Activated CD8-positive, alpha-beta T cell treated with anti-CD3 and anti-CD28 coated beads, Interleukin-2, amount 10 ng/mL, durations not matched to agents 7 days and 5 days (primary cell): ENCODE data around the gene NPTX1. TPM values are rescaled to one million over a fixed set of nuclear protein-coding genes. Genes with fewer than 3 reads are reported as not detected.

Experiments used
- ATAC-seq: fragments of 150-1000 bp; cut with Tn5 transposase; one replicate; pipeline ENCODE4 v1.10.0; 2021; ENCODE audit warnings: moderate library complexity
- CTCF ChIA-PET: fragments of 350-600 bp; sonication (Branson Sonifier 250); formaldehyde crosslinking; loops from one replicate; lab custom pipeline; 2021; ENCODE audit warnings: antibody characterized with exemption; lab: Charles Lee
- POLR2A ChIA-PET: fragments of 350-600 bp; sonication (Branson Sonifier 250); formaldehyde crosslinking; loops from one replicate; lab custom pipeline; 2021; ENCODE audit warnings: antibody characterized with exemption; lab: Charles Lee
- DNase-seq: peaks from one replicate; pipeline ENCODE4 v3.0.0-alpha.2; 2020
- H3K27ac Mint-ChIP-seq: one replicate; pipeline ENCODE4 v1.8.0; 2021; ENCODE audit warnings: mild to moderate bottlenecking, mixed read lengths
- H3K27me3 Mint-ChIP-seq: one replicate; pipeline ENCODE4 v1.8.0; 2021; ENCODE audit warnings: low read depth, mixed read lengths
- H3K36me3 Mint-ChIP-seq: one replicate; pipeline ENCODE4 v1.8.0; 2021; ENCODE audit warnings: low read depth, mixed read lengths
- H3K4me1 Mint-ChIP-seq: one replicate; pipeline ENCODE4 v1.8.0; 2021; ENCODE audit warnings: low read depth, mixed read lengths
- H3K4me3 Mint-ChIP-seq: one replicate; pipeline ENCODE4 v1.8.0; 2021; ENCODE audit warnings: mild to moderate bottlenecking, mixed read lengths
- H3K9me3 Mint-ChIP-seq: one replicate; pipeline ENCODE4 v1.8.0; 2022; ENCODE audit warnings: mixed read lengths; ENCODE audit not compliant: insufficient read depth
- total RNA-seq, 2 experiments: library from RNA; stranded (reverse); gene quantifications; one replicate each; pipeline ENCODE4 v1.2.3, GENCODE V29; 2021

Gene NPTX1
- total RNA-seq, 2 experiments from 2014 or later = 16.7 to 18.9 TPM

DNA sequence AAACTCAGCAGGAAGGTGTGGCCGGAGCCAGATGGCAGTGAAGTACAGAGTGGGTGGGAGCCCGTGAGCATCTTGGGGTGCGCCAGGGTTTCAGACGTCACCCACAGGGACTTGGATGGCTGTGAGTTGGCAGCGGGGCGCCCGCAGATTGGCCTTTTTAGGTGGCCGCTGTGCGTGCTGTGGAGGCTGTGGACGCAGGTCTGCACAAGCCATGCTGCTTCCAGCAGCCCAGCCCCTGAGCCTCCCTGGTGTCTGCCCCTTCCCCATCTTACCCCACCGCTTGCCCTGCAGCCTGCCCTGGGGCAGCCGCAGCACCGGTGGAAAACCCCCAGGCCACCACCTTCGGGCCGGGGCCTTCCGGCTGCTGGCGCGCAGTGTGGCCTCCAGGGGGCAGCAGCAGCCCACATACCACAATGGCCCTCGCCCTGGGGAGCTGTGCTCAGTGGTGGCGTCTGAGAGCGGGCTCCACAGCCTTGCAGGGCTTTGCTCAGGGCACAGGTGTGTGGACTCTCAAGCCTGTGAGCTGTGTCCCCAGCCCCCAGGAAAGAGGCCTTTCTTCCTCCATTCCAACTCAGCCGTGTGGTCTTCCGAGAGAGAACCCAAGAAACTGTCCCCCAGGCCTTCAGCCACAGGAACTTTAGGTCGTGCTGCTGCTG is 49.6 kb downstream of the NPTX1 start:
- no peaks in the 10 kb centered on the region for H3K36me3 Mint-ChIP-seq
- no peaks in the 10 kb centered on the region for H3K9me3 Mint-ChIP-seq
- CTCF ChIA-PET = interaction anchor here (0.6 to 2.6 kb wide), 35 partner anchors 10 to 593 kb away, joined by 3 to 18 read pairs (median 4); partner anchors contain the start of genes GAA and RPTOR

DNA sequence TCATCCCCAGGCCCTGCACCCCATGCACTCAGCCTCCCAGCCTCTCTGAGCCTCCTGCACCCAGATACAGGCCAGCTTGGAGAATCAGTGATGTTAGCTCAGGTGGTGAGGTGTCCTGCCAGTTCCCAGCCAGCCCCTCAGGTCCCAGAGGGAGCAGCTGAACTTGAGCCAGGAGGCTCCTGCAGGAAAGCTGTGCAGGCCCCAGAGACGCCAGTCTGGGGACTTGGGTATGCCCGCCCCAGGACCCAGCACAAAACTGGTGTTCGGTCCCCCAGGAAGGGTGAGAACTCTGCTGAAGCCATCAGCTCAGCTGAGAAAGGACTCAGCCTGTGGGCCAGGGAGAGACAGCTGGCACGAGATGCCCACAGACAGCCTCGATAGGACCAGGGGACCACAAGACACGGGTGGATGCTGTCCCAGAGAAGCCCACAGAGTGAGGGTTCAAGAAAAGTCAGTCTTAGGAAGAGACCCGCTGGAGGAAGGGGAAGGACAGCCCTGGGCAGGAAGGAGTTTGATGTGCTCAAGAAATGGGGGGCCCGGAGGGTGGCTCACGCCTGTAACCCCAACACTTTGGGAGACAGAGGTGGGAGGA is 50.5 kb downstream of the NPTX1 start:
- Mint-ChIP-seq H3K9me3 (no peaks in the 10 kb centered on the region), H3K4me3 (no peak overlapping the region), H3K4me1 (peaks cover 27% of the 10 kb centered on the region), H3K27me3 (no peaks in the 10 kb centered on the region), H3K27ac (no peak overlapping the region), H3K36me3 (no peaks in the 10 kb centered on the region)
- DNase-seq (no peak), ATAC-seq (no peak)
- ChIA-PET CTCF (interaction anchor here (1.1 to 2.6 kb wide), 4 partner anchors 150 to 563 kb away, joined by 3 to 7 read pairs (median 6); no protein-coding TSS in a partner anchor), POLR2A (interaction anchor here (0.6 kb wide), 1 partner anchor 599 kb away, joined by 4 read pairs; no protein-coding TSS in a partner anchor)

More for the DNA sequence above, 49.6 kb downstream of the NPTX1 start:
- DNase-seq (peak; percentile 89), ATAC-seq (peak; percentile 98)
- POLR2A ChIA-PET = interaction anchor here (0.6 to 1.0 kb wide), 2 partner anchors 118 to 304 kb away, joined by 3 to 4 read pairs; partner anchors contain the start of gene RPTOR
- no peak overlapping the region for H3K27ac Mint-ChIP-seq
- H3K27me3 Mint-ChIP-seq = no peaks in the 10 kb centered on the region
- H3K4me3 Mint-ChIP-seq = no peak overlapping the region
- peaks cover 27% of the 10 kb centered on the region for H3K4me1 Mint-ChIP-seq

DNA sequence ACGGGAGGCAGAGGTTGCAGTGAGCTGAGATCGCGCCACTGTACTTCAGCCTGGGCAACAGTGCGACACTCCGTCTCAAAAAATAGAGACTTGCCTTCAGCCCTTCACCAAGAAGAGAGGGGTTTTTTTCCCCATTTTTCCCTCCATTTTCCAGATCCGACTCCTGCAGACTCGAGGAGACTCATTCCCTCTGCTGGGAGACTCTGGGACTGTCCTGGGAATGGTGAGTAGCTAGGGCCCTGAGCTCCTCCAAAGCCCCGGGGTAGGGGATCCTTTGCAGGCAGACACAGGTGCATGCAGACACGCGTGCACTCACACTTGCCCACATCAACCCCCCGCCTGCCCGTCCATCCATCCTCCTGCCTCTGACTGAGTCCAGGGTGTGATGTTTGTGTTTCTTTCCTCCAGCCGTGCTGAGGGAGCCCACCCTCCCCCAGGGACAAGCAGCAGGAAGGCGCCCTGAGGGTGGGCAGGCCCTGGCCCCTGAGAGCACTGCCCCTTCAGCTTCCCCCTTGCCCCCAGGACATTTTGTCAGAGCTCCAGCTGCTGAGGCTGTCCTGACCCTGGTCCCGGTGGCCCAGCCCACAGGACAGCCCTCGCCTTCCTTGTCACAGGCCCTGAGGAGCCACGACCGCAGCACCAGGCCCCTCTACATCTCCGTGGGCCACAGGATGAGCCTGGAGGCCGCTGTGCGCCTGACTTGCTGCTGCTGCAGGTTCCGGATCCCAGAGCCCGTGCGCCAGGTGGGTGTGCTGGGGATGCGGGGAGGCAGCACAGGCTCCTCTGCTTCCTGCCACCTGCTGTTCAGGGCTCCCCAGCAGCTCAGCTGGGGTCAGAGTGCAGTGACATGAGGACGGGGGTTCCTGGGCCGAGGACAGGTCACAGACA is 51.3 kb downstream of the NPTX1 start:
- no peak for ATAC-seq
- ChIA-PET POLR2A (interaction anchor here (0.6 kb wide), 1 partner anchor 163 kb away, joined by 3 read pairs; no protein-coding TSS in a partner anchor), CTCF (interaction anchor here (0.8 to 2.6 kb wide), 6 partner anchors 10 to 564 kb away, joined by 3 to 7 read pairs (median 4); partner anchors contain the start of gene ENDOV)
- Mint-ChIP-seq H3K4me3 (no peak overlapping the region), H3K27ac (no peak overlapping the region), H3K9me3 (no peaks in the 10 kb centered on the region), H3K4me1 (peaks cover 27% of the 10 kb centered on the region), H3K27me3 (no peaks in the 10 kb centered on the region), H3K36me3 (no peaks in the 10 kb centered on the region)
- DNase-seq = no peak

DNA sequence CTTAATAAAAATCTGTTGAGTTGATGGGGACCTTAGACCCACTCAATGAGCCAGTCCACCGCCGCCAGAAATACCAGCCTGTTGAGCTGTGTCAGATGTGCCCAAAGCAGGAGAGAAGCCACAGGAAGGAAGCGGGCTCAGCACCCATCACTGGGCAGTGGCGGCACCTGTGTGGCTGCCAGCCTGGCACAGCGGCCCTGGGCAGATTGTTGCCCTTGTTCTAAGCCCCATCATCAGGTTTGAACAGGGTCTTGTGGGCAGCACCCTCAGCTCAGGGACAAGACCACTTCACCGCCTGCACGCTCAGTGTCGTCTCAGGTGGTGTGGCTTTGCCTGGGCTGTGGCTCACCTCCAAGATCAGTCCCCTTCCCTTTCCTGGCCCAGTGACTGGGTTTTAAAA is 52.1 kb downstream of the NPTX1 start:
- Mint-ChIP-seq H3K9me3 (no peaks in the 10 kb centered on the region), H3K4me1 (peaks cover 27% of the 10 kb centered on the region), H3K27ac (peak overlapping the region; percentile 30), H3K36me3 (peaks cover 2% of the 10 kb centered on the region), H3K27me3 (no peaks in the 10 kb centered on the region), H3K4me3 (no peak overlapping the region)
- ATAC-seq (no peak), DNase-seq (no peak)
- POLR2A ChIA-PET = interaction anchor here (0.6 to 1.7 kb wide), 2 partner anchors 30 to 162 kb away, joined by 3 to 7 read pairs; no protein-coding TSS in a partner anchor
- CTCF ChIA-PET = interaction anchor here (0.8 to 2.6 kb wide), 4 partner anchors 9 to 558 kb away, joined by 3 to 7 read pairs (median 6); partner anchors contain the start of gene ENDOV

DNA sequence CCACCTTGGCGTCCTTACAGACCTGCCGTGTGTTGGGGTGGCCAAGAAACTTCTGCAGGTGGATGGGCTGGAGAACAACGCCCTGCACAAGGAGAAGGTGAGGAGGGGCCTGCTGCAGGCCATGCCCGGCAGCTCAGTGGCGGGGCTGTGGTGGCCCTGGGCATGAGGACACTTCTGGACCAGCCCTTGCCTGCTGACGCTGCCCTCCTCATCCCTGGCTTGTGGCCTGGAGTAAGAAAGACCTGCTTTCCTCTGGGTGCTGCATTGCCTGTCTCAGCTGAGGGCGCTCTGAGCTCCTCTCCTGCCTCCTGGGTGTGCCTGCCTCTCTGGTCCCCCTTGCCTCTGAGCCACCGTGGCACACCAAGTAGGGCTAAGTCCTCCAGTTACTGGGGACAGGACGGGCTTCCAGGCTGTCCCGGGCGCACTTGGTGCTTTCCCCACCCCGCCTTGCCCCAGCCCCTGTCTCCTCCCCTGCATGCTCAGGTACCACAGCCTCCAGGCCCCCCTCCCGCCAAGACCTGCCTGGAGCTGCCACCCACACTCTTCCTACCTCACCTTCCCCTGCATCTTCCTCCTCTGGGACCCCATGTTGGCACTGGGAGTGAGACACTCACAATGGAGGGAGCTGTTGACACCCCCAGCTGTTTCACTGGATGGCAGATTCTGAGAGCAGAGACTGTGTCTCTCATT is 52.7 kb downstream of the NPTX1 start:
- H3K4me3 Mint-ChIP-seq = no peak overlapping the region
- DNase-seq = no peak
- H3K4me1 Mint-ChIP-seq = peaks cover 27% of the 10 kb centered on the region
- H3K27ac Mint-ChIP-seq = peak overlapping the region; percentile 30
- CTCF ChIA-PET = interaction anchor here (1.5 to 2.6 kb wide), 3 partner anchors 152 to 558 kb away, joined by 5 to 7 read pairs (median 6); no protein-coding TSS in a partner anchor
- no peaks in the 10 kb centered on the region for H3K9me3 Mint-ChIP-seq
- peaks cover 2% of the 10 kb centered on the region for H3K36me3 Mint-ChIP-seq
- no peaks in the 10 kb centered on the region for H3K27me3 Mint-ChIP-seq
- ATAC-seq = no peak
- POLR2A ChIA-PET = interaction anchor here (0.6 to 1.7 kb wide), 2 partner anchors 31 to 368 kb away, joined by 5 to 7 read pairs; no protein-coding TSS in a partner anchor

DNA sequence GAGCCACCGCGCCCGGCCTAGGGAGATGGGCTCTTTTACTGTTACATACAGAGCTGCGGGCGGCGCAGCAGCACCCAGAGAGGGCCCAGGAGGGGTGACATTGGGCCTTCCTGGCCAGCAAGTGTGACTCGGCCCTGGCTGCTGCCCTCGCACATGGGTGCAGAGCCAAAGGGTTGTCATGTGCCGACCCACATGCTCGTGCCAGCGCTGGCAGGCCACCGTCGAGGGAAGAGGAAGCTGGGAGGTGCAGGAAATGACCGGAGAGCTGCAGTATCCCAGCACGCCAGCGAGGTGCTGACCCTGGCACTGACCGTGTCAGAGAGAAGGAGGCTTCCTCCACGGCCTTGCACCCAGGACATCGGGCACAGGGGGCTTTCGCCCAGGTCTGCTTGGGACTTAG is 53.4 kb downstream of the NPTX1 start:
- POLR2A ChIA-PET = interaction anchor here (0.6 to 1.7 kb wide), 2 partner anchors 32 to 368 kb away, joined by 5 to 7 read pairs; no protein-coding TSS in a partner anchor

DNA sequence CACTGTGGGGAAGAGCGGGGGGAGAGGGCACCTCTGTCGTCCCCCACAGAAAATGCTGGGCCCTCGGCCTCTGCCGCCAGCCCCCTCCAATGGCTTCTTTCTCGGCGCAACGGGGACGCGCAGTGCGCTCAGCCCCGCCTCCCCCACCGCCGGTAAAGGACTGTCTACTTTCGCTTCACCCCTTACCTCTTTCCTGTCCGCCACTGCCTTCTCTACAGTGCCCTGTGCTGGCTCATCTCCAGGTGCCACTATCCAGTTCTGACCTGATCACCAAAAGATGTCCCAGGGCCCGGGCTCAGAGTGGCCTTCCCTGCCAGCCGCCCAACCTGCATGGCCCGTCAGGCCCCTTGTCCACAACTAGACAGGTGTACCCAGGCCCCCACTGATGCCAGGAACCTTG is 54.1 kb downstream of the NPTX1 start:
- H3K4me1 Mint-ChIP-seq = peaks cover 27% of the 10 kb centered on the region

More for the DNA sequence above, 53.4 kb downstream of the NPTX1 start:
- Mint-ChIP-seq H3K9me3 (no peaks in the 10 kb centered on the region), H3K4me3 (no peak overlapping the region), H3K36me3 (peaks cover 2% of the 10 kb centered on the region), H3K4me1 (peaks cover 27% of the 10 kb centered on the region), H3K27me3 (no peaks in the 10 kb centered on the region), H3K27ac (no peak overlapping the region)
- DNase-seq (no peak), ATAC-seq (no peak)
- CTCF ChIA-PET = interaction anchor here (1.5 to 2.6 kb wide), 2 partner anchors 153 to 559 kb away, joined by 5 to 7 read pairs; no protein-coding TSS in a partner anchor

DNA sequence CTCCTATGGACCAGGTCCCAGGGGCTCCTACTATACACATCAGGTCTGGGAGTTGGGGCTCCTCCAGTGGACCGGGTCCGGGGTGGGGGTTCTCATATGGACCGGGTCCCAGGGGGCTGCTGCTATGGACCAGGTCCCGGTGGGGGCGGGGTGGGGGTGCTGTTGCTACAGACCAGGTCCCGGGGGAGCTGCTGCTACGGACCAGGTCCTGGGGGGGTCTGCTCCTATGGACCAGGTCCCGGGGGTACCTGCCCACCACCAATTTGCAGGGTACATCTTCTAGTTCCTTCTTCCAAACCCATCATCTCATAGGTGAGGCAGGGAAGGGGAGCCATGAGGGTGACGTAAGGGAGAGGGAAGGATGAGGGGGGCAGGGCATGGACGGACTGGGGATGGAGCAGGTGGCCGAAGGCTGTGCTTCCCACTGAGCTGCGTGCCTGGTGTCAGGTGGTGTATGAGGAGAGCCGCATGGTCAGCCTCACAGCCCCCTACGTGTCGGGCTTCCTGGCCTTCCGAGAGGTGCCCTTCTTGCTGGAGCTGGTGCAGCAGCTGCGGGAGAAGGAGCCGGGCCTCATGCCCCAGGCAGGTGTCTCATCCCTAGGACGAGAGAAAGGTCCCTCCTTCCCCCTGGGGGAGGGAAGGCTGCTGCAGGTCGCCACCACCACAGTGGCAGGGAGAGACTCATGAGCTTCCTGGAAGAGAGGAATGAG is 54.9 kb downstream of the NPTX1 start:
- no peak overlapping the region for H3K4me3 Mint-ChIP-seq
- no peak for ATAC-seq
- H3K9me3 Mint-ChIP-seq = no peaks in the 10 kb centered on the region
- no peak overlapping the region for H3K27ac Mint-ChIP-seq
- ChIA-PET POLR2A (interaction anchor here (0.6 kb wide), 1 partner anchor 469 kb away, joined by 3 read pairs; no protein-coding TSS in a partner anchor), CTCF (no interaction called here)
- H3K4me1 Mint-ChIP-seq = peaks cover 30% of the 10 kb centered on the region
- DNase-seq = no peak
- H3K36me3 Mint-ChIP-seq = peaks cover 2% of the 10 kb centered on the region
- no peaks in the 10 kb centered on the region for H3K27me3 Mint-ChIP-seq

More for the DNA sequence above, 54.1 kb downstream of the NPTX1 start:
- H3K36me3 Mint-ChIP-seq = peaks cover 2% of the 10 kb centered on the region
- no peak overlapping the region for H3K27ac Mint-ChIP-seq
- ChIA-PET CTCF (no interaction called here), POLR2A (no interaction called here)
- H3K4me3 Mint-ChIP-seq = no peak overlapping the region
- H3K9me3 Mint-ChIP-seq = no peaks in the 10 kb centered on the region
- DNase-seq (no peak), ATAC-seq (no peak)
- no peaks in the 10 kb centered on the region for H3K27me3 Mint-ChIP-seq

DNA sequence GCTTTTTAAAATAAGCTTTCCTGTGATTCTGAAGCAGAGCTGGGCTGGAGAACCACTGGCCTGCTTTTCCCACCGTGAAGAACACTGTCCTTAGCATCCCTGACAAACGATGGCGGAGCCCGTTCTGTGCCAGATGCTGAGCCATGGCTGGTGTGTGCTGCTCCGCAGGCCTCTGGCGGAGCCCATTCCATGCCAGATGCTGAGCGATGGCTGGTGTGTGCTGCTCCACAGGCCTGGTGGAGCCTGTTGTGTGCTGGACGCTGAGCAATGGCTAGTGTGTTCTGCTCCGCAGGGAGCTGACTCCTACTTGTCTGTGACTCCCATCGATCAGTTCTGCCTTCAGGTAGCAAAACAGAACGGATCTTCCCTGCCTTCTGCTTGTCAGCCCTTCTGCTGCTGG is 57.2 kb downstream of the NPTX1 start:
- Mint-ChIP-seq H3K9me3 (no peaks in the 10 kb centered on the region), H3K27ac (no peak overlapping the region), H3K4me1 (peaks cover 28% of the 10 kb centered on the region), H3K36me3 (peaks cover 5% of the 10 kb centered on the region), H3K4me3 (no peak overlapping the region), H3K27me3 (peaks cover 4% of the 10 kb centered on the region)
- no peak for DNase-seq
- ChIA-PET CTCF (interaction anchor here (0.7 kb wide), 1 partner anchor 56 kb away, joined by 5 read pairs; no protein-coding TSS in a partner anchor), POLR2A (no interaction called here)
- ATAC-seq = no peak

DNA sequence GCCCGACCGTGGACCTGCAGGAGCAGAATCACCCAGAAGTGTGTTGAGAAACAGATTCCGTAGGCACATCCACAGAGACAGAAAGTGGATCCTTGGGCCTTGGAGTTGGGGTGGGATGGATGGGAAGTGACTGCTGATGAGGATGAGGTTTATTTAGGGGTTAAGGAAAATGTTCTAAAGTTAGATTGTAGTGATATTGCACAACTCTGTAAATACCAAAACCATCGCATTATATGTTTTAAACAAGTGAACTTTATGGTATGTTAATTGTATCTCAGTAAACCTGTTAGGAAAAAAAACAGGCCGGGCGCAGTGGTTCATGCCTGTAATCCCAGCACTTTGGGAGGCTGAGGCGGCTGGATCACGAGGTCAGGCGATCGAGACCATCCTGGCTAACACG is 57.8 kb downstream of the NPTX1 start:
- Mint-ChIP-seq H3K27ac (no peak overlapping the region), H3K4me1 (peaks cover 23% of the 10 kb centered on the region), H3K4me3 (no peak overlapping the region), H3K27me3 (peaks cover 10% of the 10 kb centered on the region), H3K36me3 (peaks cover 5% of the 10 kb centered on the region), H3K9me3 (no peaks in the 10 kb centered on the region)
- DNase-seq (no peak), ATAC-seq (no peak)
- POLR2A ChIA-PET = no interaction called here
- CTCF ChIA-PET = interaction anchor here (0.7 kb wide), 1 partner anchor 57 kb away, joined by 5 read pairs; no protein-coding TSS in a partner anchor
